ENCODE results near the gene S1PR4.
A peak's percentile ranks its signal among the peaks of the same experiment; 100 is the strongest.

Gene S1PR4

DNA sequence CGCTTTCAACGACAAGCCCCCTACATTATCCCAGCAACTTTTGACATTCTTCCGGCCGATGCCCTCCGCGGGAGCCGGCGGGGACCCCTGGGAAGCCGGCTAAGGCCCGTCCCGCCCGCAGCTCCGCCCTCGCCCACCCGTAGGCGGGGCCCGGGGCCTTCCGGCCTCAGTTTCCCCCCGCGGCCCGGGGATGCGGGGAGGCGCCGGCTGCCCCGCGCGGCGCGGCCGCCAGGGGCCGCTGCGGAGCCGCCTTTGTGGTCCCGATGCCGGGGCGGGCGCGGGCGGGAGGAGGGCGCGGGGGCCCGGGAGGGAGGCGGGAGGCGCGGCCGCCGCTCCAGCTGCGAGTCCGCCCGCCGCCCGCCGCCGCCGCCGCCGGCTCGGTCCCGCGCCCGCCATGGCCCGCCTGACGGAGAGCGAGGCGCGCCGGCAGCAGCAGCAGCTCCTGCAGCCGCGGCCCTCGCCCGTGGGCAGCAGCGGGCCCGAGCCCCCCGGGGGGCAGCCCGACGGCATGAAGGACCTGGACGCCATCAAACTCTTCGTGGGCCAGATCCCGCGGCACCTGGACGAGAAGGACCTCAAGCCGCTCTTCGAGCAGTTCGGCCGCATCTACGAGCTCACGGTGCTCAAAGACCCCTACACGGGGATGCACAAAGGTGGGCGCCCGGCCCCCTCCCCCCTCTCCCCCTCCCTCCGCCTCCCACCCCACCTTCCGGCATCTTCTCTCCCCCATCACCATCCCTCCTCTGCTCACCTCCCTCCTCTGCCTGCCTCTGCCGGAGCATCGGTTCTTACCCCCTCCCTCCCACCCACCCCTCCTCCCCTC, 46.0 kb downstream of the S1PR4 start, which contains the start of gene CELF5:
Gene CELF5 (plus strand): TSS at position 316 of the 823 bp plus-strand sequence. CDS start 79 bp downstream, at position 395.
- DNase-seq, result peak; percentile 31

DNA sequence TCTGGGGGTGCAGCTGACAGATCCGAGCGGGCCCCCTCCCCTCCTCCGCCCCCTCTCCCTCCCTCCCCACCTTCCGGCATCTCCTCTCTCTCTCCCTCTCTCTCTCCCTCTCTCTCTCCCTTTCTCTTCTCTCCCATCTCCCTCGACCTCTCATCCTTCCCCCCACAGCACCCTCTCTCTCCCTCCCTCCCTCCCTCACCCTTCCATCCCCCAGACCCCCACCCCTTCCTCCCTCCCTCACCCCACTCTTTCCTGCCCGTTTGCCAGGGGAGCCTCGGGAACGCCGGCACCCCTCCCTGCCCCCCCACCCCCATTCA, 46.6 kb downstream of the S1PR4 start:
- no peak for DNase-seq

DNA sequence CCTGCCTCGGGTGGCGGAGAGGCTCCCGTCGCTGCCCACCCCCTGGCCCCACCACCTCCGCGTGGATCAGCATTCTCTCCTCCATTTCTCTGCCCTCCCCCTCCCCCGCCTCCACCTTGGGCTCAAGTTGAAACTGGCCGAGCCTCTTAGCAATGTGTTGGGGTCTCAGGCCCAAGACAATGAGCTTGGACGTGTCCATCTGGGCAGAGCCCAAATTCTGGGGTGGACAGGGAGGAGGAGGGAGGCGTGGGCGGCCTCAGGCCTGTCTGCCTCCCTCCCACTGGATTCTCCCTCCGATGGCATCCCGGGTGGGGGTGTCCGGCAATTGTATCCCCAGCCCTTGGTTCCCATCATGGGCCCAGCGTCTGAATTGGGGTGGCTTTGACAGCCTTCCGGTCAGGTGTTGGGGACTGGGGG, 47.1 kb downstream of the S1PR4 start:
- DNase-seq, result no peak

DNA sequence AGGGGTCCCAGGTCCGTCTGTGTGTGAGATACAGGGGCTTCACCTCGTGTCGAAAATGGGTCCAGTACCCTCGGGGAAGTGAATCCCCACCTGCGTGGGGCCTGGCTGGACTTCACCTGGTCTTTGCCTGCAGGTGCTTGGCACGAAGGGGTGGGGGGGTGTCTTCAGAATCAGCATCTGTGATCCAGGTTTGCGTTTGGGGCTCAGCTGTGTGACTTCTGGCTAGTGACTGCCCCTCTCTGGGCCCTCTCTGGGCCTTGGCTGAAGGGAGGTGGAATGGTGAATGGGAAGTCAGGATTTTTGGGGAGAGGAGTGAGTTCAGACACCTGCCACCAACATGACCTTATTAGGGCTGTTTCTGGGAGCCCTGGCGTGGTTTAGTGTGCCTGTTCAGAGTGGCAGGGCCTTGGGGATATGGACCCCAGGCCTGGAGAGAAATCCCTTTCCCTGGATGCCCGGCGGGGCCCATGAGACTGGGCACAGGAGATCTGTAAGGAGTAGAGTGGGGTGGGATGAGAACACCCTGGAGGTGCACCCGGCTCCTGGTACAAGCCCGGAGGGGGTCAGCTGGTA, 48.6 kb downstream of the S1PR4 start:
- DNase-seq, result no peak

DNA sequence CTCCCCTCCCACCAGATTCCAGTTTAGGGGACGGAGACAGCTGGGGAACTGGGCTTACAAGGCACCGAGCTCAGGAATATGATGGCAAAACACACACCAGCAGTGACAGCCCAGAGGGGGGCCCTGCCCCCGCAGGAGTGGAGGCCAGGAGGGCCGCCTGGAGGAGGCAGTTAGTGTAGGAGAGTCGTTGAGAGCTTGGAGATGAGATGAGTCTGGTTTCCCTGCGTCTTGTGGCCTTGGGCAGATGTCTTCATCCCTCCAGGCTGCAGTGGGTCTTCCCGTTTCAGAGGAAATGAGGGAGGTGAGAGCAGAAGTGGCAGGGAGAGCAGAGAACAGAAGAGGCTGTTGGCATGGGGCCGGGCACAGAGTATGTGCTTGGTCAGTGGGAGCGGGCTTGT, 50.8 kb downstream of the S1PR4 start:
- no peak for DNase-seq
